Measurements from ENCODE around the gene KLK4.

Gene KLK4

DNA sequence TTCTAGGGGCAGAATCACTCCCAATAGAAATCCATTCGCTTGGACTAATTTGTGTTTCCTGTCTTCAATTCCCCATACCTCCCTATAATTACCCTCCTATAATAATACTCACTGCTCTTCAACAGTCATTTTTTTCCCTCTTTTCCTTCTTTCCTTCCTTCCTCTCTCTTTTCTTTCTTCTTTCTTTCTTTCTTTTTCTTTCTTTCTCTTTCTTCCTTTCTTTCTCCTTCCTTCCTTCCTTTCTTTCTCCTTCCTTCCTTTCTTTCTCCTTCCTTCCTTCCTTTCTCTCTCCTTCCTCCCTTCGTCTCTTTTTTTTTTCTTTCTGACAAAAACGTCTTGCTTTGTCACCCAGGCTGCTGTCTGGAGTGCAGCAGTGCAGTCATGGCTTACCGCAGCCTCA, 33.6 kb upstream of the KLK4 start:
- H3K4me3 ChIP-seq (replicated peaks; ENCODE audit: low read depth, low read length) = no peak overlapping the region
- TF ChIP-seq, protein P1, sequence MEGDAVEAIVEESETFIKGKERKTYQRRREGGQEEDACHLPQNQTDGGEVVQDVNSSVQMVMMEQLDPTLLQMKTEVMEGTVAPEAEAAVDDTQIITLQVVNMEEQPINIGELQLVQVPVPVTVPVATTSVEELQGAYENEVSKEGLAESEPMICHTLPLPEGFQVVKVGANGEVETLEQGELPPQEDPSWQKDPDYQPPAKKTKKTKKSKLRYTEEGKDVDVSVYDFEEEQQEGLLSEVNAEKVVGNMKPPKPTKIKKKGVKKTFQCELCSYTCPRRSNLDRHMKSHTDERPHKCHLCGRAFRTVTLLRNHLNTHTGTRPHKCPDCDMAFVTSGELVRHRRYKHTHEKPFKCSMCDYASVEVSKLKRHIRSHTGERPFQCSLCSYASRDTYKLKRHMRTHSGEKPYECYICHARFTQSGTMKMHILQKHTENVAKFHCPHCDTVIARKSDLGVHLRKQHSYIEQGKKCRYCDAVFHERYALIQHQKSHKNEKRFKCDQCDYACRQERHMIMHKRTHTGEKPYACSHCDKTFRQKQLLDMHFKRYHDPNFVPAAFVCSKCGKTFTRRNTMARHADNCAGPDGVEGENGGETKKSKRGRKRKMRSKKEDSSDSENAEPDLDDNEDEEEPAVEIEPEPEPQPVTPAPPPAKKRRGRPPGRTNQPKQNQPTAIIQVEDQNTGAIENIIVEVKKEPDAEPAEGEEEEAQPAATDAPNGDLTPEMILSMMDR (IDR thresholded peaks at IDR 0.05; ENCODE audit: low read depth, low read length, missing control alignments) = no peak
- DNase-seq (ENCODE audit: extremely low read depth, low read depth) = no peak

- no peak for DNase-seq (ENCODE audit: extremely low read depth, low read depth)
- no peak overlapping the region for H3K4me3 ChIP-seq (replicated peaks; ENCODE audit: low read depth, low read length)
- TF ChIP-seq, protein P1 (IDR thresholded peaks at IDR 0.05; ENCODE audit: low read depth, low read length, missing control alignments) = no peak
Observed at GRCh38 chr19:50943074-50943828, 32.1 kb upstream of the KLK4 start.

DNA sequence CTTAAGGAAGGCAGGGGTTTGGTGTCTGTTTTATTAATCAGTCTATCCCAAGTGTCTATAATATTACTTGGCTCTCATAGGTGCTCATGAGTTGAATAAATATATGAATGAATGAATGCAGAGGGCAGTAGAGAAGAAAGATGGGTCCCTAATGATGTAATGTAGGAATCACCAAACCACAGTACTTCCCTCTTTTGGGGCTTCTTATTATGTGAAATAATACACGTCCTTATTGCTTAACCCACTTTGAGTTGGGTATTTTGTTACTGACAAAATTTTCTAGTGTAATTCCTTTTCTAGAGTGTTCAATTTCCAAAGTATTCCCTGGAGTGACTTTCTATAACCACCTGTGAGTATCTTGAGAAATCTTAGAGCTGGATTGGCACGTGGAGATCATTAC, 28.4 kb upstream of the KLK4 start:
- DNase-seq (ENCODE audit: extremely low read depth, low read depth) = no peak
- TF ChIP-seq, protein P1 (IDR thresholded peaks at IDR 0.05; ENCODE audit: low read depth, low read length, missing control alignments) = no peak
- no peak overlapping the region for H3K4me3 ChIP-seq (replicated peaks; ENCODE audit: low read depth, low read length)

DNA sequence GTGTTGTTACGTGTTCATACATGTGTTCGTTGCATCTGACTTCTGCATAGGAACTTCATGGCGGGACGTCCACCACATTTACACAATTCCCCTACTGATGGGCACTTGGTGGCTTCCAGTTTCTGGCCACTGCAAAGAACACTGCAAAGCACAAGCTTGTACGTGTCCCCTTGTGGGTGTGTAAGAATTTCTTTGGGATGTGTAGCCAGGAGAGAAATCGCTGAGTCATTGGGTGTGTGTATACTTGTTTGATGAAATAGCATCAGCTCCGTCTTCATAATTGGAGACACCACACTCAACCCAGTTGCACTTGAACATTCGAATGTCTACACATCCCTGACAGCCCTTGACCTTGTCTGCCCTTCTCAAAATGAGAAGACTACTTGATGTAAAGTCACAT, 22.4 kb upstream of the KLK4 start:
- TF ChIP-seq, protein P1 (IDR thresholded peaks at IDR 0.05; ENCODE audit: low read depth, low read length, missing control alignments) = no peak
- no peak overlapping the region for H3K4me3 ChIP-seq (replicated peaks; ENCODE audit: low read depth, low read length)
- no peak for DNase-seq (ENCODE audit: extremely low read depth, low read depth)

DNA sequence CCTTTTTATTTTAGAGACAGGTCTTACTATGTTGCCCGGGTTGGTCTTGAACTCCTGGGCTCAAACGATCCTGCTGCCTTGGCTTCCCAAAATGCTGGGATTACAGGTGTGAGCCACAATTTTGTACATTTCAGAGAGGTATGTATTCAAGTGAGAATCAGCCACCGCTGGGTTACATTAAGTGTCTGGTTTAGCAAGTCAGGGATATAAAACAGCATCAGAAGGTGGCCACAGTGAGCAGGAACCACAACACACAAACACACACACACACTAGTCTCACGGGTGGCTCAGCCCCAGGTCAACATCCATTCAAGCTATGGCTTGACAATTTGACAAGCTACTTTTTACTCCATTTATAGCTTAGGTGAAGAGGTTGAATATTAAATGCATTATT, 21.5 kb upstream of the KLK4 start:
- TF ChIP-seq, protein P1 (IDR thresholded peaks at IDR 0.05; ENCODE audit: low read depth, low read length, missing control alignments) = no peak
- no peak overlapping the region for H3K4me3 ChIP-seq (replicated peaks; ENCODE audit: low read depth, low read length)
- no peak for DNase-seq (ENCODE audit: extremely low read depth, low read depth)

DNA sequence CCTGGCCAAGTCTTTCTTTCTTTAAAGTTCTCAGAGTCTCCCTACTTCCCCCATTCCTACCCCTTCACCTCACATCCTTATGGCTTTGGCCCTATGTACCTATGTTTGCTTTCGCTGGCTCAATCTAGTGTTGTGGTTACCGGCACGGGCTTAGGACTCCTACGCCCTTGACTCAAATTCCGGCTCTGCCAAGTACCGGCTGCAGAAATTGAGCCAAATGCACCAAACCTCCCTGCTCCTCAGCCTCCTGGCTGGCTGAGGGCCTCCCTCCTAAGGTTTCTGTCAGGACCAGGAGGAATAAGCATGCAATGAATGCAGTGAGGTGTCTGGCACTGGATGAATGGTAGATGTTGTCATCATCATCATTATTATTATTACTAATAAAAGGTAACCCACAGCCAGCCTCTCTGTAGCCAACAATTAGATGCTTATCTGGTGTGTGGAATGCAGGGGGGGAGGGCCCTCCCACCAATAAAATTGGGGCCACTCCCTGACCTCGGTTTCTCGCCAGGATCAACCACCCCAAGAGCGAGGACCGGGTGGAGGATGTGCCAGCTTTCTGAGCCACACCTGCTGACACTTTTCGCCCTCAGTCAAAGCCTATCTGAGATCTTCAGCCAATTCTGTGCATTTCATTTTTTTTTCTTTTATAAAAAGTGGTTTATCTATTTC, 21.0 kb upstream of the KLK4 start:
- DNase-seq (ENCODE audit: extremely low read depth, low read depth) = no peak
- no peak overlapping the region for H3K4me3 ChIP-seq (replicated peaks; ENCODE audit: low read depth, low read length)
- TF ChIP-seq, protein P1 (IDR thresholded peaks at IDR 0.05; ENCODE audit: low read depth, low read length, missing control alignments) = no peak

Measured in HFF-Myc (cell line).